ENCODE data around the gene KRTAP10-1. TPM values are rescaled to one million over a fixed set of nuclear protein-coding genes. Genes with fewer than 3 reads are reported as not detected.

KRTAP10-1 gene
- total and polyA plus RNA-seq, 4 donors, result not detected

- H3K36me3 ChIP-seq (ENCODE audit: control insufficient read depth in 4 of 4, insufficient read depth in 3 of 4, low read depth in 1 of 4, low read length in 3 of 4), result no peaks in the 10 kb centered on the region
- peaks cover 0 to 26% (median 16%) of the 10 kb centered on the region in 4 donors for H3K4me1 ChIP-seq (ENCODE audit: control insufficient read depth in 4 of 4, insufficient read depth in 4 of 4, low read length in 3 of 4)
- TF ChIP-seq FOXA1 (IDR thresholded peaks at IDR 0.05) (no peak), HNF4G (IDR thresholded peaks at IDR 0.05) (no peak), RAD21 (IDR thresholded peaks at IDR 0.05) (peak; percentile 87 to 97), ATF3 (IDR thresholded peaks at IDR 0.05) (no peak), CTCF (IDR thresholded peaks at IDR 0.05; ENCODE audit: low read depth, low read length, missing input control) (peak; percentile 78)
- DNase-seq (ENCODE audit: low spot score), result peak; percentile 80
- 11% methylated on average over 36 of the region's 36 CpGs for WGBS
- no peak overlapping the region for H3K27ac ChIP-seq (ENCODE audit: low read depth in 1 of 2, low read length in 2 of 2)
- no peak overlapping the region for H3K9ac ChIP-seq (ENCODE audit: low read depth in 1 of 2, low read length in 2 of 2)
- no peaks in the 10 kb centered on the region for H3K9me3 ChIP-seq (ENCODE audit: control insufficient read depth in 4 of 4, low read length in 3 of 4)
- H3K4me3 ChIP-seq (ENCODE audit: low read depth in 1 of 3, low read length in 3 of 3), result no peak overlapping the region
- H3K27me3 ChIP-seq (ENCODE audit: control insufficient read depth in 4 of 4, insufficient read depth in 4 of 4, low read length in 3 of 4), result no peaks in the 10 kb centered on the region
Measured at GRCh38 chr21:44510508-44511218, 29.3 kb downstream of the KRTAP10-1 start.

DNA sequence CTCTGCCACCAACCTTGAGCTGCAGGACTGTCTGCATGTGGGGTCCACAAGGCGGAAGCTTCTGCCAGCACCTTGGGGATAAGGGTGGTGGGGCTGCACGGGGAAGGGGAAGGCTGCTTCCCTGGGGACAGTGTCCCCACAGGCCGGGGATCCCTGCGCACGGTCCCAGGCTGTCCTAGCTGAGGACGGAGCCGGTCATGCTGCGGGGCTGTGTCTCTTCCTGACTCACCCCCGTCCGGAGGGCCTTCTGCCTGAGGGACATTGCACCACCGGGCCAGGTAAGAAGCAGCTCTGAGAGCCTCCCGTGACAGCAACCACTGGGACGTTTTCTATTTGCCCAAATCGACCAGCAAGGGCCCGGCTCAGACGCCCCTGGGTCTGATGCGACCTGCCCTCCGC is 29.9 kb downstream of the KRTAP10-1 start:
- no peak overlapping the region for H3K4me3 ChIP-seq (ENCODE audit: low read depth in 1 of 3, low read length in 3 of 3)
- H3K9ac ChIP-seq (ENCODE audit: low read depth in 1 of 2, low read length in 2 of 2), result no peak overlapping the region
- H3K4me1 ChIP-seq (ENCODE audit: control insufficient read depth in 4 of 4, insufficient read depth in 4 of 4, low read length in 3 of 4), result peaks cover 0 to 26% (median 15%) of the 10 kb centered on the region in 4 donors
- no peaks in the 10 kb centered on the region for H3K36me3 ChIP-seq (ENCODE audit: control insufficient read depth in 4 of 4, insufficient read depth in 3 of 4, low read depth in 1 of 4, low read length in 3 of 4)
- TF ChIP-seq HNF4G (IDR thresholded peaks at IDR 0.05), result no peak
- TF ChIP-seq ZBTB33 (IDR thresholded peaks at IDR 0.05), result no peak
- TF ChIP-seq JUND (IDR thresholded peaks at IDR 0.05), result no peak
- TF ChIP-seq FOXA2 (IDR thresholded peaks at IDR 0.05), result no peak
- TF ChIP-seq MAX (IDR thresholded peaks at IDR 0.05), result no peak
- TF ChIP-seq FOXA1 (IDR thresholded peaks at IDR 0.05), result no peak
- TF ChIP-seq, protein P1, sequence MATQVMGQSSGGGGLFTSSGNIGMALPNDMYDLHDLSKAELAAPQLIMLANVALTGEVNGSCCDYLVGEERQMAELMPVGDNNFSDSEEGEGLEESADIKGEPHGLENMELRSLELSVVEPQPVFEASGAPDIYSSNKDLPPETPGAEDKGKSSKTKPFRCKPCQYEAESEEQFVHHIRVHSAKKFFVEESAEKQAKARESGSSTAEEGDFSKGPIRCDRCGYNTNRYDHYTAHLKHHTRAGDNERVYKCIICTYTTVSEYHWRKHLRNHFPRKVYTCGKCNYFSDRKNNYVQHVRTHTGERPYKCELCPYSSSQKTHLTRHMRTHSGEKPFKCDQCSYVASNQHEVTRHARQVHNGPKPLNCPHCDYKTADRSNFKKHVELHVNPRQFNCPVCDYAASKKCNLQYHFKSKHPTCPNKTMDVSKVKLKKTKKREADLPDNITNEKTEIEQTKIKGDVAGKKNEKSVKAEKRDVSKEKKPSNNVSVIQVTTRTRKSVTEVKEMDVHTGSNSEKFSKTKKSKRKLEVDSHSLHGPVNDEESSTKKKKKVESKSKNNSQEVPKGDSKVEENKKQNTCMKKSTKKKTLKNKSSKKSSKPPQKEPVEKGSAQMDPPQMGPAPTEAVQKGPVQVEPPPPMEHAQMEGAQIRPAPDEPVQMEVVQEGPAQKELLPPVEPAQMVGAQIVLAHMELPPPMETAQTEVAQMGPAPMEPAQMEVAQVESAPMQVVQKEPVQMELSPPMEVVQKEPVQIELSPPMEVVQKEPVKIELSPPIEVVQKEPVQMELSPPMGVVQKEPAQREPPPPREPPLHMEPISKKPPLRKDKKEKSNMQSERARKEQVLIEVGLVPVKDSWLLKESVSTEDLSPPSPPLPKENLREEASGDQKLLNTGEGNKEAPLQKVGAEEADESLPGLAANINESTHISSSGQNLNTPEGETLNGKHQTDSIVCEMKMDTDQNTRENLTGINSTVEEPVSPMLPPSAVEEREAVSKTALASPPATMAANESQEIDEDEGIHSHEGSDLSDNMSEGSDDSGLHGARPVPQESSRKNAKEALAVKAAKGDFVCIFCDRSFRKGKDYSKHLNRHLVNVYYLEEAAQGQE (IDR thresholded peaks at IDR 0.05), result no peak
- no peak for TF ChIP-seq CTCF (IDR thresholded peaks at IDR 0.05; ENCODE audit: low read depth, low read length, missing input control)
- TF ChIP-seq HNF4A (conservative IDR thresholded peaks at IDR 0.05), result no peak
- TF ChIP-seq RXRA (IDR thresholded peaks at IDR 0.05), result no peak
- TF ChIP-seq SP1 (IDR thresholded peaks at IDR 0.05), result no peak
- TF ChIP-seq EGR1 (IDR thresholded peaks at IDR 0.05; ENCODE audit: low read depth in 2 of 2), result no peak
- no peak for TF ChIP-seq NR2F2 (IDR thresholded peaks at IDR 0.05)
- no peak for TF ChIP-seq YY1 (IDR thresholded peaks at IDR 0.05)
- no peak for TF ChIP-seq RAD21 (IDR thresholded peaks at IDR 0.05)
- no peak for DNase-seq (ENCODE audit: low spot score)
- WGBS, result 48% methylated on average over 18 of the region's 18 CpGs
- no peaks in the 10 kb centered on the region for H3K27me3 ChIP-seq (ENCODE audit: control insufficient read depth in 4 of 4, insufficient read depth in 4 of 4, low read length in 3 of 4)
- no peaks in the 10 kb centered on the region for H3K9me3 ChIP-seq (ENCODE audit: control insufficient read depth in 4 of 4, low read length in 3 of 4)
- H3K27ac ChIP-seq (ENCODE audit: low read depth in 1 of 2, low read length in 2 of 2), result no peak overlapping the region

Data from liver (tissue), 9 donors.